NCI-H187 treated with DMSO at 0.1 percent for 48 hours (cell line): Measurements from ENCODE around the gene GGACT.
"Not testable (repeated sequence)": the region's sequence is repeated elsewhere in the genome, so short reads cannot be mapped to it uniquely, and the experiment has no call there.

Experiments used
- DNase-seq: peaks from one replicate; lab custom pipeline; 2025; lab: John Stamatoyannopoulos, UW

GGACT gene

GRCh38 chr13:100600915-100601314 lies 12.3 kb upstream of the GGACT start:
- DNase-seq, result no peak

- no peak for DNase-seq
Measured at GRCh38 chr13:100600461-100600860, 11.9 kb upstream of the GGACT start.

GRCh38 chr13:100597253-100597652 lies 8.7 kb upstream of the GGACT start:
- no peak for DNase-seq

GRCh38 chr13:100596516-100596915 lies 7.9 kb upstream of the GGACT start:
- DNase-seq, result no peak

GRCh38 chr13:100594731-100595130 lies 6.1 kb upstream of the GGACT start:
- DNase-seq, result no peak

- DNase-seq, result no peak
Measured at GRCh38 chr13:100594255-100594654, 5.7 kb upstream of the GGACT start.

GRCh38 chr13:100589178-100589725 lies 663 bp upstream of the GGACT start:
- no peak for DNase-seq

- no peak for DNase-seq
Measured at GRCh38 chr13:100584896-100585295, 3.7 kb downstream of the GGACT start.

GRCh38 chr13:100581504-100581903 lies 7.1 kb downstream of the GGACT start:
- no peak for DNase-seq

- DNase-seq, result no peak
Measured at GRCh38 chr13:100581030-100581429, 7.6 kb downstream of the GGACT start.

- DNase-seq, result no peak
Measured at GRCh38 chr13:100580045-100580444, 8.5 kb downstream of the GGACT start.

GRCh38 chr13:100577239-100577638 lies 11.3 kb downstream of the GGACT start:
- DNase-seq, result not testable (repeated sequence)

- DNase-seq, result peak; percentile 76
Measured at GRCh38 chr13:100573121-100573520, 15.5 kb downstream of the GGACT start.

- DNase-seq, result no peak
Measured at GRCh38 chr13:100566543-100566942, 22.0 kb downstream of the GGACT start.

GRCh38 chr13:100565286-100565685 lies 23.3 kb downstream of the GGACT start:
- DNase-seq, result no peak

- no peak for DNase-seq
Measured at GRCh38 chr13:100564444-100565223, 24.0 kb downstream of the GGACT start.

- no peak for DNase-seq
Measured at GRCh38 chr13:100563779-100564178, 24.8 kb downstream of the GGACT start.

- DNase-seq, result no peak
Measured at GRCh38 chr13:100561599-100562204, 26.9 kb downstream of the GGACT start.

GRCh38 chr13:100561158-100561499 lies 27.5 kb downstream of the GGACT start:
- DNase-seq, result no peak

- no peak for DNase-seq
Measured at GRCh38 chr13:100560498-100561157, 28.0 kb downstream of the GGACT start.

GRCh38 chr13:100559886-100560285 lies 28.7 kb downstream of the GGACT start:
- DNase-seq, result no peak

GRCh38 chr13:100552755-100553154 lies 35.8 kb downstream of the GGACT start:
- no peak for DNase-seq

GRCh38 chr13:100549316-100549715 lies 39.3 kb downstream of the GGACT start:
- no peak for DNase-seq
